Fibroblast of mammary gland (primary cell): ENCODE data around the gene XRN2.

Source experiments
- DNase-seq: peaks from one replicate; pipeline ENCODE4 v3.0.0-alpha.2; 2010; ENCODE audit warnings: low read depth
- H3K4me3 ChIP-seq: 2 replicates; pipeline ENCODE4 v1.5.1; 2011; ENCODE audit warnings: low read depth, mild to moderate bottlenecking, low read length, moderate library complexity; ENCODE audit not compliant: control insufficient read depth
- TF ChIP-seq, protein P1 (sequence below): conservative IDR thresholded peaks from 2 replicates; pipeline ENCODE4 v1.5.1; 2011; ENCODE audit warnings: low read depth, low read length, inconsistent platforms; ENCODE audit not compliant: control insufficient read depth, insufficient read depth

The XRN2 gene

DNA sequence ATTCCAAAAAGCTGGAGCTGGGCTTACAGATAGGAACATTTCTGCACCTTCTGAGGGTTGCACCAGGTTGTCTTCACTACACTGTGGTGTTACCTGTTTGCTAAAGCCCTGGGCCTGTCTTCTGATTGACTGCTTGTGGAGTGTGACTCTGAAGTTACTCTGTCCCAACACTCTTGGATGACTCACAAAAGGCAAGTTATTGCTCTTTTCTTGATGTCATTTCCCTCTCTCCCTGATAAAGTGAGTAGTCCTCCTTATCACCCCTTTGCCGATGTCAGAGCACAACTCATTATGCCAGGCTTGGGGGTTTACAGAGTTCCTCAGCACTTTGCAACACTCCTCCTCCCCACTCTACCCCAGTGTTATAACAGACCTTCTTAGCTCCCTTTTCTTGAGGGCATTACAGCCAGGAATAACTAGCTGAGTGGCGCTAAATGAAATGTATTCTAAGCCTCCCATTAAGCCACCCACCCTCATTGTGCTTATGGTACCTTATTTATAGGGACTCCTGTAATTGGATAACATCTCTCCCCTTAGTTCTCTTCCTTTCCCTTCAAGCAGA lies 130.3 kb downstream of the XRN2 start:
- DNase-seq, result peak; percentile 11
- no peak overlapping the region for H3K4me3 ChIP-seq
- TF ChIP-seq, protein P1, sequence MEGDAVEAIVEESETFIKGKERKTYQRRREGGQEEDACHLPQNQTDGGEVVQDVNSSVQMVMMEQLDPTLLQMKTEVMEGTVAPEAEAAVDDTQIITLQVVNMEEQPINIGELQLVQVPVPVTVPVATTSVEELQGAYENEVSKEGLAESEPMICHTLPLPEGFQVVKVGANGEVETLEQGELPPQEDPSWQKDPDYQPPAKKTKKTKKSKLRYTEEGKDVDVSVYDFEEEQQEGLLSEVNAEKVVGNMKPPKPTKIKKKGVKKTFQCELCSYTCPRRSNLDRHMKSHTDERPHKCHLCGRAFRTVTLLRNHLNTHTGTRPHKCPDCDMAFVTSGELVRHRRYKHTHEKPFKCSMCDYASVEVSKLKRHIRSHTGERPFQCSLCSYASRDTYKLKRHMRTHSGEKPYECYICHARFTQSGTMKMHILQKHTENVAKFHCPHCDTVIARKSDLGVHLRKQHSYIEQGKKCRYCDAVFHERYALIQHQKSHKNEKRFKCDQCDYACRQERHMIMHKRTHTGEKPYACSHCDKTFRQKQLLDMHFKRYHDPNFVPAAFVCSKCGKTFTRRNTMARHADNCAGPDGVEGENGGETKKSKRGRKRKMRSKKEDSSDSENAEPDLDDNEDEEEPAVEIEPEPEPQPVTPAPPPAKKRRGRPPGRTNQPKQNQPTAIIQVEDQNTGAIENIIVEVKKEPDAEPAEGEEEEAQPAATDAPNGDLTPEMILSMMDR, result no peak

DNA sequence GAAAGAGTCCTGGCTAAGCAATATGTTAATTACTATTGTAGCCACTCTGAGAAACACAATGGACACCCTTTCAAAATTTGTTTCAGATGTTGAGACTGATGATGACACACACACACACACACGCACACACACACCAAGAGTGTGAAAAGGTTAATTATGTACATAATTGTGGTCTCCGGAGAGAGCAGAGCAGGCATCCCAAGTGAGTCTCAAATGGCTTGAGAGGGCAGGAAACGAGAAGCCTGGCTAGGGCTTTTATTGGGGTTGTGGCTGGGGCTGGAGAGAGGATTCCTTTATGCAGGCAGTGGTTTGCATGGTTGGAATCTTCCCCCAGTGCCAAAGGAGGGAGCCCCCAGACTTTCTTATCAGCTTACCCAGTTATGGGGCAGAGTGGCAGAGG lies 132.4 kb downstream of the XRN2 start:
- H3K4me3 ChIP-seq, result no peak overlapping the region
- DNase-seq, result no peak
- TF ChIP-seq, protein P1, result no peak

DNA sequence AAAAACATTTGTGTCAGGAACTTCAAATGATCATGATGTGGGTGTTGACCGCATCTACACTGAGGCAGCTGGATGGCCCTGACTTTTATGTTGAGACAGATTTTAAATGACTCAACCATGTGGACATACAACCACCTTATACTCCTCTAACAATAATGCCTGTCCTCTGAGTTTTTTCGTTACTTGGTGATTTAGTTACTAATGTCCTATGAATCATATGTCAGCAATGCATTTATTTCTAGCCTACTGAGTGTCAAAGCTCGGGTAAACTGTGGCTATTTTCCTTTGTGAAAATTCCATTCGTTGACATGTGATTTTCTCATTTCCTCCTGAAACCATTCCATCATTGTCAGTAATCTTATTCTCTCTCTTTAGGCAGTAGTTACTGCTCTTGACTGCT lies 133.1 kb downstream of the XRN2 start:
- H3K4me3 ChIP-seq, result no peak overlapping the region
- TF ChIP-seq, protein P1, result no peak
- peak; percentile 68 for DNase-seq

DNA sequence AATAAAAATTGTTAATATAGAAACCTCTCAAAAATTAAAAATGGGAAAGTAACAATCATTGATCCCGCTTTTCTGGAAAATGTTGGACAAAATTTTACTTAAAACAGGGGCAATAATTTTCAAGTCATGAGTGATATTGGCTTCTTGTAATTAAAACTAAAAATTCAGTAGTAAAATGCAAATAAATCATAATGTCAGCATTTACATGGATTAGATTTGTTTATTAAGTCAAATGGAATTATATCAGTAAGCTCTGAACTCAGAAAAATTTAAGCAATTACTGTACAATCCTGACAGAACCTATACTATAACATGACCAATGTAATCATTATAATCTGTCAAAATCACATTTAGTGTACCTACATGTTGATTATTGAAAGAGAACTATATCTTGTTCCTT lies 134.1 kb downstream of the XRN2 start:
- H3K4me3 ChIP-seq, result no peak overlapping the region
- no peak for DNase-seq
- TF ChIP-seq, protein P1, result no peak

DNA sequence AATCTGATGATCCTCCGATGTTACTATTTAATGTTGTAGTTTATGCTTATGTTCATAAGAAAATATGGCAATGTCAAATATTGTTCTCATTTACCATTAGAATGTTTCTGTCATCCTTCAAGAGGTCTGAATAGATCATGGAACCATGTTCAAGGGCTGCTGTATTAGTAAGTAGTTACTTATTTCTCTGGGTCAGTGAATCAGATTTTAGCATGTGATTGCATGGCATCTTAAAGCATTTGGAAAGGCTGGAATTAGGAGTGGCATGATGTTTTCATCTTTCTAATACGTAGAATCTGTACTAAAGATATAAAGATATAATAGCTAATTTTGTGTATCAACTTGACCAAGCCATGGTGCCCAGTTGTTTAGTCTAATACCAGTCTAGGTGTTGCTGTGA lies 134.7 kb downstream of the XRN2 start:
- no peak overlapping the region for H3K4me3 ChIP-seq
- TF ChIP-seq, protein P1, result no peak
- DNase-seq, result no peak
